ENCODE measurements around the gene ABCG1.

Gene ABCG1

DNA sequence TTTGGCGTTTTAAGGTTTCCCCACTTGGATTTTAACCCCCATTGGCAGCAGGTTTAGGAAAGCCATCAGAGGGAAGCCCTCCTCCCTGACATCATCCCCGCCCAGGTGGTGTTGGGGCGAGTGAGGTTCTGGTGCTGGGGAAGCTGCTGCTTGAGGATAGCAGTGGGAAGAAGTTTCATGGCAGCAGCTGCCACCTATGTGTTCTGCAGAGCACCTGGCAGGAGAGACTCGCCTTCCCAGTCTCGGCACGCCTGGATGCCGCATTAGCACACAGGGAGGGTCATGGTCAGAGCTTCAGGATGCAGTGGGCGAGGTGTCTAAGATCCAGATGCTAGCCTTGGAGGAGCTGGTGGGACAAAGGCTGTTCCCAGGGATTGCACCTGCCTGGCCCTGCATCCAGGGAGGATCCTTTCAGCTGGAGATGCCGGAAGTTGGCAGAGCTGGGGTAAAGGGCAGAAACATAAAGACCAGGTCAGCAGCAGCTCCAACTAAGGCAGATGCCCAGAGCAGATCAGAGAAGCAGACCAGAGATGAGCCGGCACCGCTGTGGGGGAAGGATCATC lies 33.9 kb downstream of the ABCG1 start:
- DNase-seq: no peak

DNA sequence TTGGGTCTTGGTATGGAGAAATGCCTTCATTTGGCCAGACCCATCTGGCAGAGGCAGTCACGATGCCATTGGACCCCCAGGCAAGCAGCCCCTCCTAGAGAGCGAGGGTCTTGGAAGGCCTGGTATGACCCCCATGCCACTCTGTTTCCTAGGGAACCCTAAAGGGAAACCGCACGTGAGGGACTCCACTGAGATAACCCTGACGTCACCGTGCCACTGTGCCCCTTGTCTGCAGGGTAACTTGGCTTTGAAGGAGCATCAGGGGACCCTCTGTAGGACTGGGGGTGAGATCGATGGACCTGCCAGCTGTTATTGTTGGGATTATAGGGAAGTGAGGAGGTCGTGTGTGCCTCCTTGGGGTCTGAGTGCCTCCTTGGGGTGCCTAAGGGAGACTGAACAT lies 34.5 kb downstream of the ABCG1 start:
- no peak for DNase-seq

DNA sequence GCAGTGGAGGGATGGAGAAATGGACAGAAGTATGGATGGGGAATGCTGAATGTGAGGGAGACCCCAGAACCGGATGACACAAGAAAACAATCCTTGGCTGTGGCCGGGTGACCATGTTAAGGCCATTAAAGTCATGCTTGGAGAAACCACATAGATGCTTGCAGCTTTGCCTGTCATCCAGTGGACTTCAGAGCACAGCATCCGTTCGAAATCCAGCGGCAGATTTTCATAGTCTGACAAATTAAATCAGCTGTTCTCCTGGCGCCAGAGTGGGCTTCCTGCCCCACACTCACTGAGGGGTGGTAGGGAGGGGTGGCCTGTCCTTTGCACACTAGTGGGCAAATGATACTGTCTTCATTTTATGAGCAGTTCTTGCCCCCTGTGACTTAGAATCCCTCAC lies 35.1 kb downstream of the ABCG1 start:
- no peak for DNase-seq

DNA sequence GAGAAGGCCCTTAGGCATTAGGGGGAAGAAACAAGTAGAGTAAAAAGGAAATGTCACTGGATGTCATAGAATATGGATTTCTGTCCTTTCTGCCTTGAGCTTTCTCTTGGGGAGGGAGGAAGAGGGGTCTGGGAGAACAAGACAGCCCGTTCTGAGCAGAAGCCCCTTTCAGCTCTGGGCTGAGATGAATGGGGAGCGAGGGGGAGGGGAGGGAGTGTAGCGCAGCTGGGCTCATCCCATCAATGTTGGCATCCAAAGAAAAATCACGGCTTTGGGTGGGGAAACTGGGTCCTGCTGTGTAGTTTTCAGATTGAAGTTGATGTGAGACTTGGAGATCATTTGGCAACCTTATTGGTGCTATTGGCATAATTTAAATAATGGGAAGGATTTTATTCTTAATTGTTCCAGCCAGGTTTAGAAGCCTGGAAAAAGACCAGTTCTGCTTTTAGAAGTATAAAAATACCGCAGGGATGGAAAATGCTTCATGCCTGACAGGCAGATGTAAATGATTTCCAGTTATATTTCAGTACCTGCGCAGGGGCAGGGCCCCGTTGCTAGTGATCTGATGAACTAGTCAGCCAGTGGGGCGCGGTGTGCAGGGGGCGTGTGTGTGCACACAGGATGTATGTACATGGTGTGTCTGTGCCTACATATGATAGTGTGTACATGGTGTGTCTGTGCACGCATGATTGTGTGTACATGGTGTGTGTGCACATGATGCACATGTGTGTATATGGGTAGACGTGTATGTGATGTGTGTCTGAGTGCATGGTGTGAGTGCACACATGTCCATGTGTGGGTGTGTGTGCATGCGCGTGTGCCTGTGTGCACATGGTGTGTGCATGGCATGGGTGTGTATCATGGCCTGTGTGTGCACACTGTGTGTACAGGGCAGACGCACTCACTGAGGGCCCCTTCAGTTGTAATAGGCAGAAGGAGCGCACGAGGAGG lies 36.0 kb downstream of the ABCG1 start:
- DNase-seq: no peak

DNA sequence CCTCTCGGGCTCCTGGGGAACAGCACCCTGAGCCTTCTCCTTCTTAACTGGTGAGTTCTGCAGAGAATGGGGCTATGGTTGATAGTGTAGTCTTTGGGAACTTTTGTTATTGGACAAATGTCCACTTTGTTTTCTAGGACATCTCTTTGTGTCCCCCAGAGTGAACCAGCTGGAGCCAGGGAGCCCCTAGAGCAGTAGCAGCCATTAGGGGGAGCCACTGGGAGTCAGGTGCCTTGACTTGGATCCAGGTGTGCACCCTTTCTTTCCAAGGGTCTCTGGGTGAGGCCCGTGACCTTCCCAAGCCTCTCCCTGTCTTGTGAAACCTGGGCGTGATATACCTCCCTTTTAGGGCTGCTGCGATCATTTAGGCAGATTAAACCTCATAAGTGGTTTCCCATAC lies 36.9 kb downstream of the ABCG1 start:
- DNase-seq: no peak

DNA sequence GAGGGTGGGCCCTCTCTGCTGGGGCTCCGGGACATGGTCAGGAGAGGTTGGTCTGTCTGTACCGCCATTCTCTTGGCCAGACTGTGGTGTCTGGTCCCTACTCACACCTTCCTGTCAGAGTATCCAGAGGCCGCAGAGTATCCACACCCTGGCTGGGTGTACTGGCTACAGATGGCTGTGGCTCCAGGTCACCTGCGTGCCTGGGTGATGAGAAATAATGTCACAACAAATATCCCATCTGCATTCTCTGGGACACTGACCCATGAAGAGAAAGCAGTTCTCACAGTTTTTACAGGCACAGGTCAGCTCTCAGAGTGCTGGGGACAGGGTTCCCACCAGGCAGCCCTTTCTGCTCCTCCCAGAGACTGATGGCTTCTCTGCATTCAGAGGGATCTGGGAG lies 37.4 kb downstream of the ABCG1 start:
- no peak for DNase-seq

DNA sequence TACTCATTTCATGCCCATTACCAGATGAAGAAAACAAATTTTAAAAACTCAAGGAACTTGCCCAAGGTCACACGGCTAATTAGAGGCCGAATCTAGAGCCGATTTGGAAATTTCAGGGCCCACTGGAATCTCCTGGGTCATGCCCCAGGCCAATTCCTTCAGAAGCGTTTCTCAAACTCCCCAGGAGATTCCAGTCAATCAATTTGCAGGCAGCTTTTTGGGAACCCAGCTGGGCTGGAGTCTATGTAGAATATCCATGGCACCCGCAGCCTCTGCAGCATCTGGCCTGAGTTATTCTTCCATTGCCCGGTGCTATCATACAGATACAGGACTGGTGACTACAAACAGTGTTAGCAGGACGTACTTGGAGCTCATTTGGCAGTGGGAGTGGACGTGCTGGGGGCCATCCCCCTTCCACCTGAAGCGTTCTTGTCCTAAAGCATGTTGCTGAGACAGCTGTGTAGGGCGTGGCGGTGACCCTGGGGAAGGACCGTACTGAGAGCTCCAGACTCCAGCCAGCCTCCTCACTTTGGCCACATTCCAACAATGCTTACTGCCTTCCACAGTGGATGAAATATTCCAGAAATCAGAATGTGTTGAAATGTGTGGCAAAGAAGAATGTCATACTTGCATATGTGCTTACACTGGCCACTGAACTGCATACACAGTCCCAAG lies 38.3 kb downstream of the ABCG1 start:
- DNase-seq: no peak

DNA sequence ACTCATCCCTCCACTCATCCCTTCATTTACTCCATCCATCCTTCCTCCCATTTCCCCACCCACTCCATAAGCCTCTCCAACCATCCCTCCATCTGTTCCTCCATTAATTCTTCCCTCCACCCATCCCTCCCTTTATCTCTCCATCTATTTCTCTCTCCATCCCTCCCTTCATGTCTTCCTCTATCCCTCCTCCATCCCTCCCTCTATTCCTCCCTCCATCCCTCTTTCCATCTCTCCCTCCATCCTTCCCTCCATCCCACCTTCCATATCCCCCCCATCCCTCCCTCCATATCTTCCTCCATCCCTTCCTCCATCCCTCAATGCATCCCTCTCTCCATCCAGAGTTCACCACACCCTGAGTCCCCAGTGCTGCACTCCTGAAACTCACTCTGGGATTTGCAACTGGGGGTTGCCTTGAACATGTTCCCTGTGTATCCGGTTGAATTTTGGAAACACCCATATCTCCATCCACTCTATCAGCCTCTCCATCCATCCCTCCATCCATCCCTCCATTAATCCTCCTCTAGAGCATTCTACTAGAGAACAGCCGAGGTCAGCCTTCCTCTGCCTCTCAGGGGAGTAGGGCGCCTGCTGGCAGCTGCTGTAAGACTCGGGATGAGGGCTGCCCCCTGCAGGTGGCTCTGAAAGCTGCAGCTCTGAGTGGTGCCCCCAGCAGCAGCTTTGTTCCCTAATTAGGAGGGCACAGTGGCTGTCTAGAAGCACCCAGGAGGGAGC lies 39.4 kb downstream of the ABCG1 start:
- peak; percentile 55 for DNase-seq

DNA sequence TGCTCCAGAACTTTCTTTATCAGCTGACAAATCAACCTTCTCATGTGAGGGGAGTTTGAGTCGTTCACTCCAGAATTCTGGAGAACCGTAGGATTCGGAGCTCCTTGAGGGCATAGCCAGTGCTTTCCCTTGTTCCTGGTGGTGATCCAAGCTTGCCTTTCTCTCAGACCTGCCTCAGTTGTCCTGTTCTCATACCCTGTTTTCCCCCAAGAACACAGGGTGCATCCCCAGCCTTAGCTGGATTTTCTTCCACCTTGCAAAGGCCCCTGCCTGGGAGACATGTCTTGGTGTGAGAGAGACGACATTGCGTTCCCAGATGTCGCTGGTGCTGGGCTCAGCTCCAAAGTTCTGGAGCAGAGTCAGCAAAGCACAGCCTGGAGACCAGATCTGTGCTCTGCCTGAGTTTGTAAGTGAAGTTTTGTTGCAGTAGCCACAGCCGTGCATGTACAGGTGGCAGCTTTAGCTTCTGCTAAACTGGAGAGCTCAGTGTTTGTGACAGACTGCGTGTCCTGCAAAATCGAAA lies 40.0 kb downstream of the ABCG1 start:
- DNase-seq: no peak

DNA sequence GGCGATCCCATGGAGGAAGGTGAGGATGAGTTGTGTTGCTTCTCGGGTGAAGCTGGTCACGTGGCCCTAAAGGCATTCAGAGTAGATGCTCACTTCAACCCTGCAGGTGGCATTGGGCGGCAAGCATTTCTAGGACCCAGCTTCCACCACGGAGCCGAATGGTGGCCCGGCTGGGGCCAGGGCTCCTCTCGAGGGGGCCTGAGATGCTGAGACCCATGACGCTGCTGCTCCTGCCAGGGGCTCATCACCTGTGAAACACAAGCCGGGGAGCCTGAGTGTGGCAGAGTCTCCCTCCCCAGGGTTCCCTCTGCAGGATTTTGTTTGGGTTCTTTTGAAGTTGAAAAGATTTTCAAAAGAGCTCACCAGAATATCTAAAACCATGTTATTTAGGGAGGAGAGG lies 41.2 kb downstream of the ABCG1 start:
- no peak for DNase-seq

DNA sequence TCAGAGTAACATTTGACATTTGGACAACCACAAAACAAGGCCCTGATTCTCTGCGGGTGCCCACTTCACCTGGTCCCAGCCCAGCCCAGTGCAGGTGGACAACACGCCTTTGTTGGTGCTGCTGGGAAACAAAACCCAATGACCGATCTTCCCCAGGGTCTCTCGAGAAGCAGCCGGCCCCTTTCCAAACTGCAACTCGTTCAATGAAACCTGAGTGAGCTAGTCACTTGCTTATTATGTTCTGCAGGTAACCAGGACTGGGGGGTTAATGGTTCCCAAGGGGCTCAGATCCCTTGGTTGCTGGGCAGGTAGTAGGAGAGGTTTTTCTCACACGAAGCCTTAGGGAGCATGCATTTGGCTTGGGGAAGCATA lies 42.9 kb downstream of the ABCG1 start:
- no peak for DNase-seq

DNA sequence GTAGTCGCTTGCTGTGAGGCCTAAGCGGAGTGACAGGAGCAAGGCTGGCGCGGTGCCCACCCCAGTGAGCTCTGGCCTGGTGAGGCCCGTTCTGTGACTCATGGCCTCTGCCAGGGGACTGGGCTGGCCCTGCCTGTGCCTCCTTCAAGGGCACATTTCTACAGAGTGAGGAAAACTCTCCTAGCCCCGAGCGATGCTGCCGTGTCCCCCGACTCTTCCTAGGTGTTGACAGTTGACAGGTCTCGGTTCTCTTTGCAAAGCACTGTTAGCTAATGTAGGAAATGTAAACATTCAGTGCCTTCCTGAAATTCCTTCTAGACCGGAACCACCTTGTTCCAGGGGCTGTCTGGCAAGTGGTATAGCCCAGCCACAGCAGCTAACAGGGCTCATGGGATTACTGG lies 43.9 kb downstream of the ABCG1 start:
- DNase-seq: no peak

DNA sequence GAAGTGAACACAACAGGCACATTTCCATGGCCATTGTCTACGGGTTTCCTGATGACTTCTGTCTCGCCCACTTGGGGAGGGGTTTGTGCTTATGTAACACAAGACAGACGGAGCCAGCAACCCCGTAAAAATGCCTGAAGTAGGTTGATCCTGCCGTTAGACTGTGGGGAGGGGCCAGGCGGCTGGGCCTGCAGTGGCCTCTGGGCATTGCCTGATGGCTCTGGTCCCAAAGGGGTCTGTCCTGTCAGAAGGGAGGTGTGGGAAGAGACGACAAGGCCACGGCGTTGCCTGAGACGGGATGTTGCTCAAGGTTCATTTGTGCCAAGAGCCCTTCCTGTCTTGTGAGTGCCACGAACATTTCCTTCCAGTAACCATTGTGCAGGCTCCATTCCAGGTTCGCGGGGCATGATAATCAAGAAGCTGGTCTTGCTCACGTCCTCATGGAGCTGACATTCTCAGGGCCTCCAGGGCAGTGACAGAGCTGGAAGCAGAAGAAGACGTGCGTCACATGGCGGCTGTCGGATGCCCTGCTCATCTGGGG lies 44.7 kb downstream of the ABCG1 start:
- DNase-seq: no peak

DNA sequence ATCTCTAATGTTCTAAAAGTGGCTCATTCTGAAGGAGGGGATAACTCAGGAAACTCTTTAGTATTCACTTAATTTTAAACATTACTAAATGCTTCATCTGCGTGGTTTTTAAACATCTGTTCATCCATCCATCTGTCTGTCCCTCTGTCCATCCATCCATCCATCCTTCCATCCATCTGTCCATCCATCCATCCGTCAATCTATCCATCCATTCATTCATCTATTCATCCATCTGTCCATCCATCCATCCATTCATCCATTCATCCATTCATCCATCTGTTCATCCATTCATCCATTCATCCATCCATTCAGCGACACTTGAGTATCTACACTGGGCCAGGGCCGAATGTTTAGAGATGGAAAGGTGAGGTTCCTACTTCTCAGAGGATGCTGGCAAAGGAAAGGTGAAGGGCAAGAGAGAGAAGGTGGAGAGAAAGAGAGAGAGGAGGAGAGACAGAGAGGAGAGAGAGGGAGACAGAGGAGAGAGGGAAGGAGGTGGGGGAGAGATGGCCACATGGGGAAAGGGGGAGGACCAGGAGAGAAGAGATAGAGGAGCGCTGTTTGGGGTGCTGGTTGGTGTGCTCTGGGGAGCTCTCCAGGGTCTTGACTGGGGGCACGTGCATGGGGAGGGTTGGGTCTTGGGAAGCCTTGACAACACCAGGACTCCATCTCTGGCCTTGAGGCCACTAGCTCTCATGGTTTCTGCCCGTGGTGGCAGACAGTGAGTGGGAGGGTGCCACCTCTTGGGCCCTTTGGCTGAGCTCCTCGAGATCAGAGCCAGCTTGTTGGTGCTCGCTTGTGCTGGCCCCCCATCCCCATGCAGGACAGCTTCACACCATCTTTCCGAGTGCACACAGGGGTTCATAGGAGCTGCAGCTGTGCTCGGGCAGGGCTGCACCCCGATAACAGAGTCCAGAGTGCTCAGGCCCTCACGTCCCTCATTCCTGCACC lies 45.6 kb downstream of the ABCG1 start:
- DNase-seq: no peak

DNA sequence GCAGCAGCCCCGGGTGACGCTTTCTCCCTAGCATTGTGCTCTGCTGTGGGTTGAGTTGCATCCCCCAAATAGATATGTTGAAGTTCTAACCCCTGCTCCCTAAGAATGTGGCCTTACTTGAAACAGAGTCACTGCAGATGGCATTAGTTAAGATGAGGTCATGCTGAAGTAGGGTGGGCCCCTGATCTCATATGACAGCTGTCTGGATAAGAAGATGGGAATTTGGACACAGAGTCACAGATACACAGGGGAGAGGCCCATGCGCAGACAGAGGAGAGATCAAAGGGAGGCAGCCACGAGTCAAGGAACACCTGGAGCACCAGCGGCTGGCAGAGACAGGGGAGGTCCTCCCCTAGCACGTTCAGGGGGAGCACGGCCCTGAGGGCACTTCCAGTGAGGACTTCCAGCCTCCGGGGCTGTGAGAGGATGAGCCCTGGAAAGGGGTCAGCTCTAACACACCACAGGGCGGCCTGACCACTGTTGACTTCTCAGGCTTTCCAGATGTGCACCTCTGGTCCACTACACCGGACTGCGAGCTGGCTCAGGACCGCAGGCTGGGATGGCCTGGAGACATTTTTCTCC lies 46.4 kb downstream of the ABCG1 start:
- DNase-seq: no peak

DNA sequence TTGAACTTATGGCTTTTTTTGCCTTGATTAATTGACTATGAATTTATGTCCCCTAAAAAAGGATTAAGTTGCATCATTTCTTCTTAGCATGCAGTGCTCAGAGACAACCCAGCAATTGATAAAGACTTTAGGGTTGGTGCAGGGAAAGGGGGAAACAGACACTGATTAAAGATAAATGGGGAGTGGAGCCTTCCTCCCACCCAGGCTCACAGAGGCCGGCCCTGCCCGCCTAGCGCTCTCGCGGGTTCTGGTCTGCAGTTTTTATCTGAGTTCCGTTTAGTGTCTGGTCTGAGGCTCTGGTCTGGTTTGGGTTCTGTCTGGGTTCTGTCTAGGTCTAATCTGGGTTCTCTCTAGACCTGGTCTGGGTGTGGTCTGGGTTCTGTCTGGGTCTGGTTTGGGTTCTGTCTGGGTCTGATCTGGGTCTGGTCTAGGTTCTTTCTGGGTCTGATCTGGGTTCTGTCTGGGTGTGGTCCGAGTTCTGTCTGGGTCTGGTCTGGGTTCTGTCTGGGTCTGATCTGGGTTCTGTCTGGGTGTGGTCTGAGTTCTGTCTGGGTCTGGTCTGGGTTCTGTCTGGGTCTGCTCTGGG lies 48.1 kb downstream of the ABCG1 start:
- no peak for DNase-seq

DNA sequence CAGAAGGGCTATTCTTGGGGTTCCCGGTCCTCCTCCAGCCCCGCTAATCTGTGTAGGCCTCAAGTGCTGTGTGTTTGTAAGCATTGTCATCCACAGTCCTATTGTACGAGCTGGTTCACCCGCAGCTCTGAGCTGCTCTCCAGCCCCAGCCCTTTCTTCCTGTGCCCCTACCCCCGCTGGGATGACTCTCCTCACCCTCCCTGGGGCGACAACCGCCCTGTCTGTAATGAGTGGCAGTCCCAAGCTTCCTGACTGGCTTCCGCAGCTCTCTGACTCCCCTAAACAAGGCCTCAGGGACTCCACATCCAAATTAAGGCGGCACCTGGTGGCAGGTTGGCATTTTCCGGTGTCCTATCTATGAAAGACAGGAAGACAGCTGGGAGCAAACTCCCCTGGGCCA lies 50.4 kb downstream of the ABCG1 start:
- no peak for DNase-seq

DNA sequence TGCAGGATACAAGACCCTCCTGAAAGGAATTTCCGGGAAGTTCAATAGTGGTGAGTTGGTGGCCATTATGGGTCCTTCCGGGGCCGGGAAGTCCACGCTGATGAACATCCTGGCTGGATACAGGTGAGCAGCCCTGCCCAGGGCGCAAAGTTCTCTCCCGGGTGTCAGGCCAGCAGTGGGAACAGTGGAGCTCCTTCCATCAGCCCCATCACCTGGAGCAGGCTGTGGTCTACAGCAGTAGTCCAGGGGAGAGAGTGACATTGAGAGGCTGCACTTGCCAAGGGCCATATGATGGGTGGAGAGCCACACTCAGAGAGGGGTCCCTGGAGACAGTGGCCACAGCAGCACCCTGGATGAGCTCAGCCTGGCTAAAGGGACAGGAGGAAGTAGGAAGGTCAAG lies 52.1 kb downstream of the ABCG1 start:
- DNase-seq: no peak

DNA sequence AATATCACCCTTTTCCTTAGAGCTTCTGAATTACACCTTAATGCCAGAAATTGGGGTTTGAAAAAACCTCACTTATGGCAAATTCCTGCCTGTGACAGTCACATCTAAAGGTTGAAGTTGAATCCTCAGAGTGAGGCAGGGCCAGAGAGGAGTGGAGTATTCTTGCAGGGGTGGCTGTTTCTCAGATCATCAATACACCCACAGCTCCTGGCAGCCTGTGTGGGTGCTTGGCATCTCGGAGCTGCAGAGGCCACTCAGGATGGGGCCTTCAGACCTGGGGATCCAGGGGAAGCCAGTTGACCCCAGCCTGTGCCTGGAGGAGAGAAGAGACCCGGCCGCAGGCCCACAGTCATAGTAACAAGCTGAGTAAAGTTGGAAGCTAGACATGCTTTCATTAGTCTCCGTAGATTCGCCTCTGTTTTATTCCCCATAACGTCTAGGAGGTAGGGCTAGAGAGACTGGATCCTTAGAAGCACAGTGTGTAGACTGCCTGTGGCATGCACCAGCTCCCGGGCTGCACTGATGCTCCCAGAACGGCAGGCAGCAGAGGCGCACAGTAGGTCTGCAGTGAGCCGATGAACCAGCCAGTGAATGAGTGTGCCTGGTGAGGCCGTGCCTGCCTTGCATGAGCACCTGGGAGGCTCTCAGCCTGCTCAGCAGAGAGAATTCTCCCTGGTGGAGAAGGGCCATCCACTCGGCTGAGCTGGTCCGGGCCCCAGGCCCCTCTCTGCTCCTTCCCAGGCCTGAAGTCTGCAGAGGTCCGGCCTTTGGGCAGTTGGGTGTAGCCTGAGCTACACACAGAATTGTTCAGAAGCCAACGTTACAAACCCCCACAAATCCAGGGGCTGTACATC lies 53.4 kb downstream of the ABCG1 start:
- no peak for DNase-seq

Data from NCI-H1105 treated with DMSO at 0.1 percent for 48 hours (cell line).